ENCODE measurements around the gene PHIP.

Gene PHIP

GRCh38 chr6:79048611-79049010, 29.4 kb downstream of the PHIP start:
- peaks cover 5% of the 10 kb centered on the region for H3K9me3 Mint-ChIP-seq
- no peaks in the 10 kb centered on the region for H3K27me3 Mint-ChIP-seq
- no peak for DNase-seq

GRCh38 chr6:79047072-79047471, 31.0 kb downstream of the PHIP start:
- H3K9me3 Mint-ChIP-seq, result peaks cover 2% of the 10 kb centered on the region
- DNase-seq, result no peak
- peaks cover 68% of the 10 kb centered on the region for H3K36me3 Mint-ChIP-seq (ENCODE audit: low read depth)
- H3K4me1 Mint-ChIP-seq (ENCODE audit: low read depth), result peaks cover 48% of the 10 kb centered on the region
- H3K27ac Mint-ChIP-seq, result no peak overlapping the region
- H3K4me3 Mint-ChIP-seq, result no peak overlapping the region
- no peaks in the 10 kb centered on the region for H3K27me3 Mint-ChIP-seq

More at GRCh38 chr6:79048611-79049010, 29.4 kb downstream of the PHIP start:
- Mint-ChIP-seq H3K36me3 (ENCODE audit: low read depth) (peaks cover 77% of the 10 kb centered on the region), H3K27ac (no peak overlapping the region), H3K4me1 (ENCODE audit: low read depth) (peaks cover 41% of the 10 kb centered on the region), H3K4me3 (no peak overlapping the region)

GRCh38 chr6:79045966-79046365, 32.1 kb downstream of the PHIP start:
- no peak overlapping the region for H3K27ac Mint-ChIP-seq
- no peaks in the 10 kb centered on the region for H3K9me3 Mint-ChIP-seq
- no peak overlapping the region for H3K4me3 Mint-ChIP-seq
- DNase-seq, result no peak
- peaks cover 50% of the 10 kb centered on the region for H3K4me1 Mint-ChIP-seq (ENCODE audit: low read depth)
- H3K36me3 Mint-ChIP-seq (ENCODE audit: low read depth), result peaks cover 70% of the 10 kb centered on the region
- no peaks in the 10 kb centered on the region for H3K27me3 Mint-ChIP-seq

- Mint-ChIP-seq H3K27me3 (no peaks in the 10 kb centered on the region), H3K4me3 (no peak overlapping the region), H3K9me3 (no peaks in the 10 kb centered on the region), H3K4me1 (ENCODE audit: low read depth) (peaks cover 67% of the 10 kb centered on the region), H3K27ac (peak overlapping the region; percentile 60), H3K36me3 (ENCODE audit: low read depth) (peaks cover 70% of the 10 kb centered on the region)
- no peak for DNase-seq
Measured at GRCh38 chr6:79042799-79043126, 35.3 kb downstream of the PHIP start.

GRCh38 chr6:79042088-79042798, 35.8 kb downstream of the PHIP start:
- H3K9me3 Mint-ChIP-seq, result no peaks in the 10 kb centered on the region
- no peak overlapping the region for H3K4me3 Mint-ChIP-seq
- H3K27ac Mint-ChIP-seq, result no peak overlapping the region
- DNase-seq, result no peak
- peaks cover 67% of the 10 kb centered on the region for H3K4me1 Mint-ChIP-seq (ENCODE audit: low read depth)
- H3K36me3 Mint-ChIP-seq (ENCODE audit: low read depth), result peaks cover 71% of the 10 kb centered on the region
- H3K27me3 Mint-ChIP-seq, result no peaks in the 10 kb centered on the region

- peaks cover 76% of the 10 kb centered on the region for H3K36me3 Mint-ChIP-seq (ENCODE audit: low read depth)
- H3K4me1 Mint-ChIP-seq (ENCODE audit: low read depth), result peaks cover 72% of the 10 kb centered on the region
- no peaks in the 10 kb centered on the region for H3K27me3 Mint-ChIP-seq
- H3K9me3 Mint-ChIP-seq, result no peaks in the 10 kb centered on the region
- no peak for DNase-seq
- no peak overlapping the region for H3K27ac Mint-ChIP-seq
- H3K4me3 Mint-ChIP-seq, result no peak overlapping the region
Measured at GRCh38 chr6:79040083-79040482, 38.0 kb downstream of the PHIP start.

GRCh38 chr6:79038061-79038460, 40.0 kb downstream of the PHIP start:
- H3K4me3 Mint-ChIP-seq, result no peak overlapping the region
- DNase-seq, result no peak
- H3K27ac Mint-ChIP-seq, result no peak overlapping the region
- peaks cover 84% of the 10 kb centered on the region for H3K36me3 Mint-ChIP-seq (ENCODE audit: low read depth)
- H3K4me1 Mint-ChIP-seq (ENCODE audit: low read depth), result peaks cover 74% of the 10 kb centered on the region
- H3K27me3 Mint-ChIP-seq, result no peaks in the 10 kb centered on the region
- H3K9me3 Mint-ChIP-seq, result no peaks in the 10 kb centered on the region

GRCh38 chr6:79034865-79035264, 43.2 kb downstream of the PHIP start:
- Mint-ChIP-seq H3K27ac (peak overlapping the region; percentile 83), H3K4me1 (ENCODE audit: low read depth) (peaks cover 76% of the 10 kb centered on the region), H3K4me3 (no peak overlapping the region), H3K36me3 (ENCODE audit: low read depth) (peaks cover 84% of the 10 kb centered on the region), H3K27me3 (no peaks in the 10 kb centered on the region), H3K9me3 (no peaks in the 10 kb centered on the region)
- no peak for DNase-seq

GRCh38 chr6:79033279-79033678, 44.8 kb downstream of the PHIP start:
- H3K9me3 Mint-ChIP-seq, result no peaks in the 10 kb centered on the region
- peaks cover 70% of the 10 kb centered on the region for H3K4me1 Mint-ChIP-seq (ENCODE audit: low read depth)
- no peak overlapping the region for H3K4me3 Mint-ChIP-seq
- H3K27ac Mint-ChIP-seq, result no peak overlapping the region
- no peak for DNase-seq
- H3K36me3 Mint-ChIP-seq (ENCODE audit: low read depth), result peaks cover 82% of the 10 kb centered on the region
- H3K27me3 Mint-ChIP-seq, result no peaks in the 10 kb centered on the region

- H3K27ac Mint-ChIP-seq, result peak overlapping the region; percentile 2
- DNase-seq, result no peak
- H3K9me3 Mint-ChIP-seq, result no peaks in the 10 kb centered on the region
- H3K27me3 Mint-ChIP-seq, result no peaks in the 10 kb centered on the region
- H3K36me3 Mint-ChIP-seq (ENCODE audit: low read depth), result peaks cover 79% of the 10 kb centered on the region
- no peak overlapping the region for H3K4me3 Mint-ChIP-seq
- H3K4me1 Mint-ChIP-seq (ENCODE audit: low read depth), result peaks cover 68% of the 10 kb centered on the region
Measured at GRCh38 chr6:79031821-79032590, 46.0 kb downstream of the PHIP start.

- H3K9me3 Mint-ChIP-seq, result no peaks in the 10 kb centered on the region
- peaks cover 75% of the 10 kb centered on the region for H3K36me3 Mint-ChIP-seq (ENCODE audit: low read depth)
- H3K27me3 Mint-ChIP-seq, result no peaks in the 10 kb centered on the region
- H3K4me1 Mint-ChIP-seq (ENCODE audit: low read depth), result peaks cover 64% of the 10 kb centered on the region
- H3K27ac Mint-ChIP-seq, result no peak overlapping the region
- DNase-seq, result no peak
- no peak overlapping the region for H3K4me3 Mint-ChIP-seq
Measured at GRCh38 chr6:79030511-79030910, 47.5 kb downstream of the PHIP start.

- no peaks in the 10 kb centered on the region for H3K27me3 Mint-ChIP-seq
- H3K27ac Mint-ChIP-seq, result no peak overlapping the region
Measured at GRCh38 chr6:79030023-79030422, 48.0 kb downstream of the PHIP start.

GRCh38 chr6:79028641-79029314, 49.3 kb downstream of the PHIP start:
- Mint-ChIP-seq H3K27me3 (no peaks in the 10 kb centered on the region), H3K9me3 (no peaks in the 10 kb centered on the region), H3K4me1 (ENCODE audit: low read depth) (peaks cover 52% of the 10 kb centered on the region), H3K4me3 (no peak overlapping the region), H3K36me3 (ENCODE audit: low read depth) (peaks cover 74% of the 10 kb centered on the region), H3K27ac (no peak overlapping the region)
- DNase-seq, result no peak

More at GRCh38 chr6:79030023-79030422, 48.0 kb downstream of the PHIP start:
- Mint-ChIP-seq H3K36me3 (ENCODE audit: low read depth) (peaks cover 77% of the 10 kb centered on the region), H3K4me1 (ENCODE audit: low read depth) (peaks cover 61% of the 10 kb centered on the region), H3K4me3 (no peak overlapping the region), H3K9me3 (no peaks in the 10 kb centered on the region)
- no peak for DNase-seq

- Mint-ChIP-seq H3K27ac (no peak overlapping the region), H3K9me3 (no peaks in the 10 kb centered on the region), H3K4me3 (no peak overlapping the region), H3K36me3 (ENCODE audit: low read depth) (peaks cover 81% of the 10 kb centered on the region), H3K4me1 (ENCODE audit: low read depth) (peaks cover 12% of the 10 kb centered on the region), H3K27me3 (no peaks in the 10 kb centered on the region)
- DNase-seq, result no peak
Measured at GRCh38 chr6:79011940-79012339, 66.1 kb downstream of the PHIP start.

GRCh38 chr6:79010422-79010821, 67.6 kb downstream of the PHIP start:
- H3K4me1 Mint-ChIP-seq (ENCODE audit: low read depth), result peaks cover 14% of the 10 kb centered on the region
- H3K27me3 Mint-ChIP-seq, result no peaks in the 10 kb centered on the region
- H3K27ac Mint-ChIP-seq, result no peak overlapping the region
- no peak for DNase-seq
- H3K36me3 Mint-ChIP-seq (ENCODE audit: low read depth), result peaks cover 73% of the 10 kb centered on the region
- no peak overlapping the region for H3K4me3 Mint-ChIP-seq
- no peaks in the 10 kb centered on the region for H3K9me3 Mint-ChIP-seq
